Sigmoid colon (tissue), 7 donors: ENCODE measurements around the gene GP1BB. TPM values are rescaled to one million over a fixed set of nuclear protein-coding genes. Genes with fewer than 3 reads are reported as not detected.
"Not testable (repeated sequence)": the region's sequence is repeated elsewhere in the genome, so short reads cannot be mapped to it uniquely, and the experiment has no call there.

Source experiments
- DNase-seq: peaks from one replicate; pipeline ENCODE4 v3.0.0-alpha.2; 2019
- H3K27ac ChIP-seq, 4 donors: fragments of 200-600 bp; sonication (generic); one replicate each; pipeline ENCODE4 v1.5.1; 2016 to 2019; ENCODE audit warnings: mild to moderate bottlenecking in 1 of 4
- H3K27me3 ChIP-seq, 3 donors: fragments of 200-600 bp; sonication (generic); one replicate each; pipeline ENCODE4 v1.5.1; 2019; ENCODE audit warnings: mild to moderate bottlenecking in 1 of 3
- H3K36me3 ChIP-seq, 4 donors: fragments of 200-600 bp; sonication (generic); one replicate each; pipeline ENCODE4 v1.5.1; 2016 to 2019
- H3K4me1 ChIP-seq, 4 donors: fragments of 200-600 bp; sonication (generic); one replicate each; pipeline ENCODE4 v1.5.1; 2017 to 2019
- H3K4me3 ChIP-seq, 4 donors: fragments of 200-600 bp; sonication (generic); one replicate each; pipeline ENCODE4 v1.5.1; 2017 to 2019; ENCODE audit warnings: mild to moderate bottlenecking in 2 of 4, moderate library complexity in 1 of 4
- H3K9me3 ChIP-seq, 4 donors: fragments of 200-600 bp in 3 of 4; sonication (generic) in 3 of 4; one replicate each; pipeline versions ENCODE4 v1.5.1 to v1.6.1; 2013 to 2019
- CTCF ChIP-seq, 4 experiments: fragments of 450-650 bp in 3 of 4; fragments of 200-600 bp in 1 of 4; IDR thresholded peaks; one replicate each; pipeline ENCODE4 v1.5.1; 2016 to 2019; ENCODE audit warnings: antibody characterized with exemption in 4 of 4, mild to moderate bottlenecking in 3 of 4, moderate library complexity in 2 of 4
- EP300 ChIP-seq, 4 donors: sonication (generic); formaldehyde crosslinking; IDR thresholded peaks; one replicate each; pipeline ENCODE4 v1.6.1; 2017; ENCODE audit warnings: antibody characterized with exemption in 4 of 4
- POLR2A ChIP-seq, 2 donors: fragments of 450-650 bp; IDR thresholded peaks; one replicate each; pipeline ENCODE4 v1.6.1; 2016; ENCODE audit warnings: antibody characterized with exemption in 2 of 2, mild to moderate bottlenecking in 2 of 2, moderate library complexity in 2 of 2
- POLR2AphosphoS5 ChIP-seq, 4 donors: sonication (generic); formaldehyde crosslinking; IDR thresholded peaks; one replicate each; pipeline ENCODE4 v1.6.1; 2017; ENCODE audit warnings: antibody characterized with exemption in 4 of 4
- WGBS, 2 donors: extraction: QIAGEN DNeasy Blood & Tissue Kit; methylation state at CpG; one replicate each; pipeline ENCODE4 v1.1.7; 2013; 5-methylcytosine and 5-hydroxymethylcytosine counted together
- intact Hi-C: fragments of 100-400 bp; cut with DNase I; formaldehyde crosslinking; loops from one replicate; pipeline ENCODE4 v1.15.1; 2023
- polyA plus RNA-seq, 3 donors: library from polyadenylated mRNA; stranded (reverse); fragments of 200-250 nt; gene quantifications; one replicate each; pipeline ENCODE4 v1.2.3, GENCODE V29; 2013
- total RNA-seq, 4 donors: library from RNA; depleted of rRNA; stranded (reverse); fragments of >200 nt; gene quantifications; one replicate each; pipeline ENCODE4 v1.1.0, GENCODE V29; 2016
- donor health status: healthy with polysubstance abuse.
- donor health status: Bipolar disorder and iron deficiency.
- donor health status: healthy.

The GP1BB gene
- total and polyA plus RNA-seq, 7 donors: 1.1 to 2.9 (median 1.9) TPM; not detected in 2

GRCh38 chr22:19722178-19722981 is 959 bp upstream of the GP1BB start:
- intact Hi-C loops: no loop called here
- no peak for DNase-seq
- 23 to 69% methylated on average over 60 of the region's 60 CpGs for WGBS, 2 donors
- Histone ChIP-seq H3K4me3 (no peak overlapping the region), H3K27ac (no peak overlapping the region), H3K4me1 (peaks cover 0 to 39% (median 27%) of the 10 kb centered on the region in 4 donors), H3K27me3 (peaks cover 13 to 51% (median 14%) of the 10 kb centered on the region in 3 donors), H3K9me3 (no peaks in the 10 kb centered on the region), H3K36me3 (peaks cover 0 to 14% (median 0%) of the 10 kb centered on the region in 4 donors)
- no peak for TF ChIP-seq POLR2A (IDR thresholded peaks at IDR 0.05)
- no peak for TF ChIP-seq CTCF (IDR thresholded peaks at IDR 0.05)
- no peak for TF ChIP-seq POLR2AphosphoS5 (IDR thresholded peaks at IDR 0.05)
- no peak for TF ChIP-seq EP300 (IDR thresholded peaks at IDR 0.05)

- intact Hi-C loops: no loop called here
- TF ChIP-seq POLR2A (IDR thresholded peaks at IDR 0.05) (no peak), POLR2AphosphoS5 (IDR thresholded peaks at IDR 0.05) (no peak), EP300 (IDR thresholded peaks at IDR 0.05) (no peak), CTCF (IDR thresholded peaks at IDR 0.05) (no peak)
- WGBS, 2 donors: 11 to 38% methylated on average over 15 of the region's 15 CpGs
- Histone ChIP-seq H3K9me3 (no peaks in the 10 kb centered on the region), H3K27me3 (peaks cover 13 to 51% (median 14%) of the 10 kb centered on the region in 3 donors), H3K4me1 (peaks cover 0 to 34% (median 22%) of the 10 kb centered on the region in 4 donors), H3K4me3 (no peak overlapping the region), H3K36me3 (peaks cover 0 to 14% (median 0%) of the 10 kb centered on the region in 4 donors), H3K27ac (no peak overlapping the region)
- no peak for DNase-seq
Observed at GRCh38 chr22:19722982-19723231, 432 bp upstream of the GP1BB start.

- intact Hi-C loops: no loop called here
- Histone ChIP-seq H3K36me3 (peaks cover 0 to 14% (median 0%) of the 10 kb centered on the region in 4 donors), H3K27ac (no peak overlapping the region), H3K4me3 (peak overlapping the region in 2 of 4 donors; percentile 5 to 12), H3K4me1 (peaks cover 0 to 23% (median 11%) of the 10 kb centered on the region in 4 donors), H3K27me3 (peaks cover 8 to 51% (median 8%) of the 10 kb centered on the region in 3 donors), H3K9me3 (no peaks in the 10 kb centered on the region)
- WGBS, 2 donors: 11 to 18% methylated on average over 89 of the region's 89 CpGs
- DNase-seq: no peak
- TF ChIP-seq CTCF (IDR thresholded peaks at IDR 0.05) (no peak), POLR2A (IDR thresholded peaks at IDR 0.05) (no peak), POLR2AphosphoS5 (IDR thresholded peaks at IDR 0.05) (no peak), EP300 (IDR thresholded peaks at IDR 0.05) (no peak)
Observed at GRCh38 chr22:19723983-19724827, 866 bp downstream of the GP1BB start.

- H3K9me3 ChIP-seq: no peaks in the 10 kb centered on the region
- intact Hi-C loops: no loop called here
- WGBS, 2 donors: 77 to 84% methylated on average over 45 of the region's 45 CpGs
- TF ChIP-seq POLR2A (IDR thresholded peaks at IDR 0.05): no peak
- TF ChIP-seq EP300 (IDR thresholded peaks at IDR 0.05): no peak
- no peak for TF ChIP-seq POLR2AphosphoS5 (IDR thresholded peaks at IDR 0.05)
- TF ChIP-seq CTCF (IDR thresholded peaks at IDR 0.05): no peak
- peaks cover 0 to 16% (median 10%) of the 10 kb centered on the region in 4 donors for H3K4me1 ChIP-seq
- DNase-seq: no peak
- H3K27ac ChIP-seq: no peak overlapping the region
- no peak overlapping the region for H3K4me3 ChIP-seq
- H3K36me3 ChIP-seq: peaks cover 0 to 14% (median 0%) of the 10 kb centered on the region in 4 donors
- H3K27me3 ChIP-seq: peaks cover 8 to 51% (median 8%) of the 10 kb centered on the region in 3 donors
Observed at GRCh38 chr22:19724927-19725661, 1.8 kb downstream of the GP1BB start.

GRCh38 chr22:19726064-19726788 is 2.9 kb downstream of the GP1BB start:
- H3K4me3 ChIP-seq, H3K27ac ChIP-seq, DNase-seq, intact Hi-C loops, H3K9me3 ChIP-seq: not testable (repeated sequence)
- WGBS, 2 donors: 86 to 90% methylated on average over 96 of the region's 96 CpGs
- Histone ChIP-seq H3K27me3 (peaks cover 8 to 45% (median 13%) of the 10 kb centered on the region in 3 donors), H3K4me1 (peaks cover 0 to 25% (median 15%) of the 10 kb centered on the region in 4 donors), H3K36me3 (peaks cover 0 to 14% (median 0%) of the 10 kb centered on the region in 4 donors)
